K562 (cell line): ENCODE measurements around the gene PRDM10. TPM values are rescaled to one million over a fixed set of nuclear protein-coding genes. Genes with fewer than 3 reads are reported as not detected.

ENCODE experiments used
- EWSR1 ChIP-seq: fragments of 450-650 bp; IDR thresholded peaks from 2 replicates; pipeline ENCODE4 v1.6.1; 2018; ENCODE audit warnings: borderline replicate concordance, mild to moderate bottlenecking, low read depth, moderate library complexity; ENCODE audit not compliant: partially characterized antibody
- HDAC6 ChIP-seq: IDR thresholded peaks from 2 replicates; pipeline ENCODE4 v1.6.1; 2012; ENCODE audit warnings: low read depth, mild to moderate bottlenecking, control low read depth, inconsistent platforms, low read length, moderate library complexity
- NFIC ChIP-seq: fragments of 450-650 bp; IDR thresholded peaks from 2 replicates; pipeline ENCODE4 v1.6.1; 2017; ENCODE audit warnings: mild to moderate bottlenecking, inconsistent platforms
- OTX1 ChIP-seq: fragments of 450-650 bp; formaldehyde crosslinking; IDR thresholded peaks from 2 replicates; pipeline ENCODE4 v1.4.0; 2022; ENCODE audit warnings: mild to moderate bottlenecking
- POLR2H ChIP-seq: IDR thresholded peaks from 2 replicates; pipeline ENCODE4 v1.6.1; 2016; ENCODE audit warnings: missing genetic modification characterization, low read depth, mild to moderate bottlenecking, control low read depth, missing compliant biosample characterization, moderate library complexity
- PPARD ChIP-seq: fragments of 250-450 bp; sonication (Bioruptor Pico); IDR thresholded peaks from 2 replicates; pipeline ENCODE4 v1.8.0; 2022; ENCODE audit warnings: inconsistent platforms, mild to moderate bottlenecking, moderate library complexity
- SIN3A ChIP-seq, 2 experiments: fragments of 150-350 bp in 1 of 2; IDR thresholded peaks; 2 replicates each; pipeline ENCODE4 v1.6.1; 2011 to 2016; ENCODE audit warnings: borderline replicate concordance in 2 of 2, low read depth in 2 of 2, low read length in 2 of 2, mild to moderate bottlenecking in 2 of 2, moderate library complexity in 2 of 2; ENCODE audit not compliant: control insufficient read depth in 1 of 2
- SMARCE1 ChIP-seq: fragments of 450-650 bp; IDR thresholded peaks from 2 replicates; pipeline ENCODE4 v1.7.1; 2016; ENCODE audit warnings: mild to moderate bottlenecking
- ZBTB40 ChIP-seq, 2 experiments: fragments of 450-650 bp in 1 of 2; sonication (generic) in 1 of 2; formaldehyde crosslinking in 1 of 2; IDR thresholded peaks; 2 replicates each; pipeline versions ENCODE4 v1.7.1 to v1.9.0; 2016 to 2022; ENCODE audit warnings: inconsistent platforms in 1 of 2, mild to moderate bottlenecking in 1 of 2, missing genetic modification reagents in 1 of 2
- ZBTB49 ChIP-seq: sonication (generic); formaldehyde crosslinking; IDR thresholded peaks from 2 replicates; pipeline ENCODE4 v1.8.0; 2022; ENCODE audit warnings: missing genetic modification reagents, mild to moderate bottlenecking, borderline replicate concordance
- ZBTB8A ChIP-seq: fragments of 450-650 bp; IDR thresholded peaks from 2 replicates; pipeline ENCODE4 v1.6.1; 2018; ENCODE audit warnings: mild to moderate bottlenecking, moderate library complexity; ENCODE audit not compliant: partially characterized antibody
- ZNF146 ChIP-seq: IDR thresholded peaks from one replicate; pipeline ENCODE4 v1.6.1; 2018; ENCODE audit warnings: missing compliant biosample characterization; ENCODE audit not compliant: unreplicated experiment
- ZNF239 ChIP-seq: fragments of 250-450 bp; sonication (Bioruptor Pico); IDR thresholded peaks from 2 replicates; pipeline ENCODE4 v1.4.0; 2020; ENCODE audit warnings: mild to moderate bottlenecking
- polyA plus RNA-seq, 8 experiments: library from polyadenylated mRNA; depleted of rRNA in 4 of 8; stranded (reverse) in 5 of 8; unstranded in 3 of 8; fragments of >200 nt; fragmentation: Nextera tagmentation in 2 of 8; fragmentation: Illumina TruSeq in 1 of 8; extraction: Ambion mirVana in 2 of 8; extraction: Trizol in 1 of 8; gene quantifications; 2 replicates each; pipeline versions ENCODE4 v1.2.1 to v1.2.3, GENCODE V29; 2011 to 2014; ENCODE audit warnings: inconsistent platforms in 1 of 8, missing spikeins in 1 of 8
- total RNA-seq, 7 experiments: library from RNA; depleted of rRNA in 6 of 7; stranded (reverse); fragments of >200 nt in 6 of 7; fragmentation: Illumina TruSeq in 2 of 7; extraction: Trizol in 2 of 7; gene quantifications; 2 replicates each; pipeline versions ENCODE4 v1.2.1 to v1.2.3, GENCODE V29; 2011 to 2021; ENCODE audit warnings: low replicate concordance in 1 of 7

PRDM10 gene
- total and polyA plus RNA-seq, 9 of the 15 experiments (the other 6 are each of a cell fraction or from before 2014, with no cell fraction given), result 0.89 to 9.3 (median 4.5) TPM

- no peak for TF ChIP-seq ZBTB40 (IDR thresholded peaks at IDR 0.05)
- no peak for TF ChIP-seq ZBTB40 (CRISPR knock-in tag; IDR thresholded peaks at IDR 0.05)
- TF ChIP-seq SMARCE1, result no peak
- TF ChIP-seq ZNF146, result no peak
- TF ChIP-seq SIN3A (IDR thresholded peaks at IDR 0.05; ENCODE audit: borderline replicate concordance in 2 of 2, control insufficient read depth in 1 of 2, low read depth in 2 of 2, low read length in 2 of 2), result no peak; a peak in 1 of 4 replicates
- TF ChIP-seq ZBTB8A, result no peak
- TF ChIP-seq POLR2H (tag), result no peak
- TF ChIP-seq OTX1 (CRISPR knock-in tag), result no peak
- TF ChIP-seq ZBTB49 (CRISPR knock-in tag), result no peak
- no peak for TF ChIP-seq EWSR1
- TF ChIP-seq ZNF239, result no peak
- no peak for TF ChIP-seq HDAC6
- TF ChIP-seq PPARD (CRISPR knock-in tag), result no peak
- no peak for TF ChIP-seq NFIC
These were observed 72.3 kb downstream of the PRDM10 start (continued) for GRCh38 chr11:129930296-129930695.
